Endothelial cell of umbilical vein (primary cell): ENCODE data around the gene FBXL19. TPM values are rescaled to one million over a fixed set of nuclear protein-coding genes. Genes with fewer than 3 reads are reported as not detected.

Experiments
- BruUV-seq: library from RNA; stranded (reverse); fragments of 400-500 nt; replicated peaks from 2 replicates; lab custom pipeline; 2021; lab: Mats Ljungman, UMichigan
- CTCF ChIA-PET: fragments of 300-600, 350-600 bp; sonication (Branson Sonifier 250); formaldehyde crosslinking; loops from one replicate; lab custom pipeline; 2021; ENCODE audit warnings: antibody characterized with exemption, inconsistent platforms; lab: Charles Lee
- POLR2A ChIA-PET: fragments of 300-600, 350-600 bp; sonication (Branson Sonifier 250); formaldehyde crosslinking; loops from one replicate; lab custom pipeline; 2021; ENCODE audit warnings: antibody characterized with exemption, inconsistent platforms; lab: Charles Lee
- DNase-seq: peaks from one replicate; pipeline ENCODE4 v3.0.0-alpha.2; 2011; ENCODE audit warnings: low read depth, low spot score
- FAIRE-seq: peaks from 2 replicates; lab custom pipeline; 2011; peaks lifted over from hg19 to GRCh38; lab: Jason Lieb, UNC
- H2AFZ ChIP-seq: 2 replicates; pipeline ENCODE4 v1.6.0; 2012; ENCODE audit warnings: low read depth, low read length, control low read depth, inconsistent platforms
- H3K27ac ChIP-seq: 2 replicates; pipeline ENCODE4 v1.5.1; 2011; ENCODE audit warnings: low read depth, mild to moderate bottlenecking, control low read depth, low read length, moderate library complexity; ENCODE audit not compliant: insufficient read depth
- H3K27me3 ChIP-seq, 2 experiments: 2 replicates each; pipeline versions ENCODE4 v1.6.0 to v1.6.1; 2011; ENCODE audit warnings: low read length in 2 of 2, mixed read lengths in 1 of 2; ENCODE audit not compliant: control insufficient read depth in 2 of 2, insufficient read depth in 2 of 2
- H3K36me3 ChIP-seq, 2 experiments: 2 replicates in 1 of 2; 3 replicates in 1 of 2; pipeline ENCODE4 v1.5.1; 2011; ENCODE audit warnings: low read length in 2 of 2, mild to moderate bottlenecking in 1 of 2, moderate library complexity in 1 of 2; ENCODE audit not compliant: control insufficient read depth in 2 of 2, insufficient read depth in 2 of 2; ENCODE audit errors: extremely low read depth in 1 of 2
- H3K4me1 ChIP-seq: 3 replicates; pipeline ENCODE4 v1.5.1; 2011; ENCODE audit warnings: mild to moderate bottlenecking, low read length; ENCODE audit not compliant: control insufficient read depth, insufficient read depth; ENCODE audit errors: extremely low read depth
- H3K4me2 ChIP-seq: 2 replicates; pipeline ENCODE4 v1.6.1; 2011; ENCODE audit warnings: low read length, control low read depth, mixed read lengths; ENCODE audit not compliant: insufficient read depth
- H3K4me3 ChIP-seq, 3 experiments: fragments of 200-600 bp in 1 of 3; sonication (generic), shearing (Covaris generic) in 1 of 3; replicated peaks in 1 of 3; 2 replicates each; pipeline ENCODE4 v1.5.1; 2011 to 2016; ENCODE audit warnings: control low read depth in 3 of 3, low read length in 3 of 3, mild to moderate bottlenecking in 2 of 3, inconsistent platforms in 1 of 3, low read depth in 1 of 3, moderate library complexity in 1 of 3; ENCODE audit not compliant: insufficient read depth in 1 of 3
- H3K79me2 ChIP-seq: 2 replicates; pipeline ENCODE4 v1.6.0; 2012; ENCODE audit warnings: low read length, inconsistent platforms; ENCODE audit not compliant: control insufficient read depth, insufficient read depth
- H3K9ac ChIP-seq: replicated peaks from 2 replicates; pipeline ENCODE3; 2011; ENCODE audit warnings: low read length, control low read depth; ENCODE audit not compliant: insufficient read depth; ENCODE audit errors: extremely low read depth
- H3K9me1 ChIP-seq: replicated peaks from 3 replicates; pipeline ENCODE4 v1.6.0; 2011; ENCODE audit warnings: mild to moderate bottlenecking, low read length; ENCODE audit not compliant: control insufficient read depth, insufficient read depth; ENCODE audit errors: extremely low read depth
- H3K9me3 ChIP-seq: replicated peaks from 2 replicates; pipeline ENCODE4 v1.5.1; 2012; ENCODE audit warnings: low read length, inconsistent platforms; ENCODE audit not compliant: control insufficient read depth, insufficient read depth
- H4K20me1 ChIP-seq: replicated peaks from 2 replicates; pipeline ENCODE3; 2011; ENCODE audit warnings: mild to moderate bottlenecking, low read length; ENCODE audit not compliant: control insufficient read depth, insufficient read depth; ENCODE audit errors: extremely low read depth
- EZH2 ChIP-seq: IDR thresholded peaks from 2 replicates; pipeline ENCODE4 v1.6.1; 2012; ENCODE audit warnings: borderline replicate concordance, low read depth, mild to moderate bottlenecking, moderate library complexity, low read length, inconsistent platforms; ENCODE audit not compliant: severe bottlenecking
- FOS ChIP-seq: IDR thresholded peaks from 2 replicates; pipeline ENCODE4 v1.6.1; 2011; ENCODE audit warnings: mild to moderate bottlenecking, low read length, moderate library complexity, borderline replicate concordance; ENCODE audit not compliant: insufficient read depth
- GATA2 ChIP-seq: IDR thresholded peaks from 2 replicates; pipeline ENCODE4 v1.7.0; 2011; ENCODE audit warnings: low read depth, mild to moderate bottlenecking, moderate library complexity, mixed read lengths, low read length; ENCODE audit not compliant: insufficient read length, insufficient read depth
- JUN ChIP-seq: IDR thresholded peaks from 2 replicates; pipeline ENCODE4 v1.6.1; 2011; ENCODE audit warnings: borderline replicate concordance, low read depth; ENCODE audit not compliant: insufficient read length, insufficient read depth
- MYC ChIP-seq: IDR thresholded peaks from one replicate; pipeline ENCODE4 v1.6.1; 2011; ENCODE audit warnings: mild to moderate bottlenecking, low read depth, low read length
- POLR2A ChIP-seq: IDR thresholded peaks from 2 replicates; pipeline ENCODE4 v1.6.1; 2012; ENCODE audit warnings: low read depth, mild to moderate bottlenecking, control low read depth, low read length
- POLR2AphosphoS5 ChIP-seq: IDR thresholded peaks from 2 replicates; pipeline ENCODE4 v1.6.1; 2012; ENCODE audit warnings: low read depth, mild to moderate bottlenecking, control low read depth, low read length, moderate library complexity; ENCODE audit not compliant: insufficient read depth
- dilution Hi-C: fragments of 300-500 bp; cut with MboI; formaldehyde crosslinking; loops from one replicate; pipeline ENCODE4 v1.15.0; 2019; ENCODE audit warnings: low sequenced_read_pairs; ENCODE audit not compliant: extremely low pct_ligation_motif_present
- intact Hi-C: fragments of 100-400 bp; cut with micrococcal nuclease; formaldehyde crosslinking; loops from one replicate; pipeline ENCODE4 v1.10.0; 2022
- polyA plus RNA-seq, 4 experiments: library from polyadenylated mRNA; depleted of rRNA in 3 of 4; stranded (reverse) in 3 of 4; unstranded in 1 of 4; fragments of >200 nt; gene quantifications; 2 replicates each; pipeline versions ENCODE4 v1.2.1 to v1.2.3, GENCODE V29; 2011 to 2012; ENCODE audit warnings: missing spikeins in 1 of 4
- total RNA-seq: library from RNA; stranded (reverse); gene quantifications from 2 replicates; pipeline ENCODE4 v1.2.3, GENCODE V29; 2021
- TF ChIP-seq, protein P1 (sequence below), 2 donors: IDR thresholded peaks; 1 replicate in 1 of 2; 2 replicates in 1 of 2; pipeline ENCODE4 v1.5.1; 2011; ENCODE audit warnings: low read length in 2 of 2, mild to moderate bottlenecking in 2 of 2, moderate library complexity in 2 of 2, control low read depth in 1 of 2, inconsistent platforms in 1 of 2, low read depth in 1 of 2; ENCODE audit not compliant: insufficient read depth in 1 of 2; ENCODE audit errors: extremely low read depth in 1 of 2
- TF ChIP-seq, protein P2 (sequence below): IDR thresholded peaks from 2 replicates; pipeline ENCODE4 v1.6.1; 2011; ENCODE audit not compliant: insufficient read depth, insufficient read length

Gene FBXL19
- total and polyA plus RNA-seq, 2 donors (not counting 3 experiments of a cell fraction or from before 2014, with no cell fraction given), result 22.1 to 38.0 TPM

DNA sequence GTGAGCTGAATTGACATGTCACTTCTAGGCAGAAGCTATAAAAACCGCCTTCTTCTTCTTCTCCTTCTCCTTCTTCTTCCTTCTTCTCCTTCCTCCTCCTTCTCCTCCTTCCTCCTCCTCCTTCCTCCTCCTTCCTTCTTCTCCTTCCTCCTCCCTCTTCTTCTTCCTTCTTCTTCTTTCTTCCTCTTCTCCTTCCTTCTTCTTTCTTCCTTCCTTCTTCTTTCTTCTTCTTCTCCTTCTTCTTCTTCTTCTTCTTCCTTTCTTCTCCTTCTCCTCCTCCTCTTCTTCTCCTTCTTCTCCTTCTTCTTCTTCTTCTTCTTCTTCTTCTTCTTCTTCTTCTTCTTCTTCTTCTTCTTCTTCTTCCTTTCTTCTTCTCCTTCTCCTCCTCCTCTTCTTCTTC, 4.8 kb upstream of the FBXL19 start:
- dilution Hi-C loops (no loop called here), intact Hi-C loops (no loop called here)
- Histone ChIP-seq H3K9ac (no peak overlapping the region), H4K20me1 (no peaks in the 10 kb centered on the region), H3K27ac (no peak overlapping the region), H3K4me3 (no peak overlapping the region), H3K4me2 (no peak overlapping the region), H3K4me1 (no peaks in the 10 kb centered on the region), H3K9me1 (no peaks in the 10 kb centered on the region), H3K27me3 (no peaks in the 10 kb centered on the region), H2AFZ (no peak overlapping the region), H3K79me2 (no peaks in the 10 kb centered on the region), H3K36me3 (no peaks in the 10 kb centered on the region), H3K9me3 (no peaks in the 10 kb centered on the region)
- FAIRE-seq (no peak), DNase-seq (no peak)
- no TSS peak for BruUV-seq
- ChIA-PET CTCF (interaction anchor here (1.4 to 1.9 kb wide), 2 partner anchors 74 to 104 kb away, joined by 5 to 20 read pairs; no protein-coding TSS in a partner anchor), POLR2A (no interaction called here)
- TF ChIP-seq, protein P1, sequence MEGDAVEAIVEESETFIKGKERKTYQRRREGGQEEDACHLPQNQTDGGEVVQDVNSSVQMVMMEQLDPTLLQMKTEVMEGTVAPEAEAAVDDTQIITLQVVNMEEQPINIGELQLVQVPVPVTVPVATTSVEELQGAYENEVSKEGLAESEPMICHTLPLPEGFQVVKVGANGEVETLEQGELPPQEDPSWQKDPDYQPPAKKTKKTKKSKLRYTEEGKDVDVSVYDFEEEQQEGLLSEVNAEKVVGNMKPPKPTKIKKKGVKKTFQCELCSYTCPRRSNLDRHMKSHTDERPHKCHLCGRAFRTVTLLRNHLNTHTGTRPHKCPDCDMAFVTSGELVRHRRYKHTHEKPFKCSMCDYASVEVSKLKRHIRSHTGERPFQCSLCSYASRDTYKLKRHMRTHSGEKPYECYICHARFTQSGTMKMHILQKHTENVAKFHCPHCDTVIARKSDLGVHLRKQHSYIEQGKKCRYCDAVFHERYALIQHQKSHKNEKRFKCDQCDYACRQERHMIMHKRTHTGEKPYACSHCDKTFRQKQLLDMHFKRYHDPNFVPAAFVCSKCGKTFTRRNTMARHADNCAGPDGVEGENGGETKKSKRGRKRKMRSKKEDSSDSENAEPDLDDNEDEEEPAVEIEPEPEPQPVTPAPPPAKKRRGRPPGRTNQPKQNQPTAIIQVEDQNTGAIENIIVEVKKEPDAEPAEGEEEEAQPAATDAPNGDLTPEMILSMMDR (IDR thresholded peaks at IDR 0.05; ENCODE audit: extremely low read depth in 1 of 2, insufficient read depth in 1 of 2, low read depth in 1 of 2, low read length in 2 of 2), result no peak
- no peak for TF ChIP-seq EZH2
- no peak for TF ChIP-seq FOS
- no peak for TF ChIP-seq POLR2AphosphoS5
- TF ChIP-seq GATA2, result no peak

DNA sequence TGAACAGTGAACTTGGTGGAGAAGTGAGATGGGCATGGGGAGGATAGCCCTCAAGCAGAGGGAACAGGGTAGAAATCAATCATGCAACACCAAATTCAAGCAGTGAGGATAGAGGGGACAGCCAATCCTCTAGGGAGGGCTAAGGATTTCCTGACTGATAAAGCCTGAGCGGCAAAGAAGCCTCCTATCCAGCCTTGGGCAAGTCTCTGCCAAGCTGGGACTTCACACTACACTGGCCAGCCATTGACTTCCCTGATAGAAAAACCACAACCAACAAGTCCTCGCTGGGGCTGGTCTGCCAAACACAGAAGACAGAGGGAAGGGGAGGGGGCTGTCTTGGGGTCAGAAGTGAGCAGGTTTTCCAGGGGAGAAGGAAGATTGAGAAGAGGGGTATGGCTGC, 2.5 kb upstream of the FBXL19 start:
- BruUV-seq, result no TSS peak
- no peaks in the 10 kb centered on the region for H3K9me1 ChIP-seq
- H3K9me3 ChIP-seq, result no peaks in the 10 kb centered on the region
- no peak overlapping the region for H2AFZ ChIP-seq
- no peak overlapping the region for H3K9ac ChIP-seq
- no peaks in the 10 kb centered on the region for H3K79me2 ChIP-seq
- no peak for DNase-seq
- H3K4me2 ChIP-seq, result no peak overlapping the region
- no peak overlapping the region for H3K27ac ChIP-seq
- FAIRE-seq, result no peak
- H4K20me1 ChIP-seq, result no peaks in the 10 kb centered on the region
- peaks cover 2% of the 10 kb centered on the region for H3K4me1 ChIP-seq
- H3K27me3 ChIP-seq, result no peaks in the 10 kb centered on the region
- TF ChIP-seq MYC, result no peak
- no peak for TF ChIP-seq POLR2AphosphoS5
- no peak for TF ChIP-seq EZH2
- TF ChIP-seq, protein P2, sequence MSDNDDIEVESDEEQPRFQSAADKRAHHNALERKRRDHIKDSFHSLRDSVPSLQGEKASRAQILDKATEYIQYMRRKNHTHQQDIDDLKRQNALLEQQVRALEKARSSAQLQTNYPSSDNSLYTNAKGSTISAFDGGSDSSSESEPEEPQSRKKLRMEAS, result no peak
- no peak for TF ChIP-seq GATA2
- no peak for TF ChIP-seq FOS
- no peak for TF ChIP-seq JUN
- no peak for TF ChIP-seq POLR2A
- TF ChIP-seq, protein P1 (IDR thresholded peaks at IDR 0.05; ENCODE audit: extremely low read depth in 1 of 2, insufficient read depth in 1 of 2, low read depth in 1 of 2, low read length in 2 of 2), result no peak
- ChIA-PET CTCF (interaction anchor here (1.4 to 2.7 kb wide), 3 partner anchors 9 to 76 kb away, joined by 4 to 24 read pairs (median 9); no protein-coding TSS in a partner anchor), POLR2A (no interaction called here)
- H3K36me3 ChIP-seq, result no peaks in the 10 kb centered on the region
- dilution Hi-C loops, result no loop called here
- no peak overlapping the region for H3K4me3 ChIP-seq
- intact Hi-C loops, result loop anchor here (1.0 to 5.0 kb wide), 3 partner anchors 77 to 159 kb away; partner anchors contain the start of genes CFAP119 and RNF40
